ENCODE results near the gene SPATA31A3.
"Not testable (repeated sequence)": the region's sequence is repeated elsewhere in the genome, so short reads cannot be mapped to it uniquely, and the experiment has no call there.

GRCh38 chr9:66937662-66938061, 54.7 kb downstream of the SPATA31A3 start:
- not testable (repeated sequence) for TF ChIP-seq CTCF, POLR2A (IDR thresholded peaks at IDR 0.05)
